Measurements from ENCODE around the gene WNT11.

The WNT11 gene

GRCh38 chr11:76224461-76225121 is 18.3 kb upstream of the WNT11 start:
- no peak for DNase-seq (ENCODE audit: low read depth, low spot score)

DNA sequence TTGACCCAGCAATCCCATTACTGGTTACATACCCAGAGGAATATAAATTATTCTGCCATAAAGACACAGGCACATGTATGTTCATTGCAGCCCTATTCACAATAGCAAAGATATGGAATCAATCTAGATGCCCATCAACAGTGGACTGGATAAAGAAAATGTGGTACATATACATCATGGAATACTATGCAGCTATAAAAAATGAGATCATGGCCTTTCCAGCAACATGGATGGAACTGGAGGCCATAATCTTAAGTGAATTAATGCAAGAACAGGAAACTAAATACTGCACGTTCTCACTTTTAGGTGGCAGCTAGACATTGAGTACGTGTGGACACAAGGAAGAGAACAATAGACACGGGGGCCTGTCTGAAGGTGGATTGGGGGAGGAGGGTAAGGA is 15.1 kb upstream of the WNT11 start:
- H3K27ac ChIP-seq: no peak overlapping the region
- DNase-seq (ENCODE audit: low read depth, low spot score): no peak

More at GRCh38 chr11:76224461-76225121, 18.3 kb upstream of the WNT11 start:
- no peak overlapping the region for H3K27ac ChIP-seq

GRCh38 chr11:76219243-76219642 is 12.9 kb upstream of the WNT11 start:
- no peak overlapping the region for H3K27ac ChIP-seq
- DNase-seq (ENCODE audit: low read depth, low spot score): no peak

DNA sequence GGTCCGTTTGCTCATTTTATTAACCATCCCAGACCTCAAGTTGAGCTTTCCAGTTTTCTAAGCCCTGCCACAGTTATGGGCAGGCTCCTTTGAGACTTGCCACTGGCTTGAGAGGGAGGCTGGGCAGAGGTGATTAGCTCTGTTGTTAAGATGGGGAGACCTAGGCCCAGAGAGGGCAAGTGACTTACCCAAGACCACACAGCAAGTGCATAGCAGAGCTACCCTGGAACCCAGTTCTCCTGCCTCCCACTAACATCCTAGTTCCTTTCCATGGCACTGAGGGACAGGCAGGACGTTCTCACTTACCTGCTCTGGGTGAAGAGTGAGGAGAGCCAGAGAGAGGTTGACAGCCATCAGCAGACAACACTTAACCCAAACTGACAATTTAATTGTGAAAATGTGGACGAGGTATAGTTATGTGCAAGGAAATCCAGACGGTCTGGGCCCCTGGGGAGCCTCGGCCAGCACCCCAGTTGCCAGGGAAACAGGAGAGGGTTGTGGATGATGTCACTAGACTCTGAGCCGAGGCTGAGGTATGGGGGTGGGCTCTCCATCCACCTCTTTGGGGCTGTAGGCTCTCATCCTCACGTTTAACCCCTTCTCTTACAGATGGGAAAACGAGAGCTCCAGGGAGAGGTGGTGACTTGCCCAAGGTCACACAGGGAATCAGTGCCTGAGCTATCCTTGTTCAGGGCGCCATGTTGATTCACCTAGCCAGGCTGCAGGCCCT is 12.3 kb upstream of the WNT11 start:
- no peak for DNase-seq (ENCODE audit: low read depth, low spot score)

GRCh38 chr11:76217653-76218160 is 11.4 kb upstream of the WNT11 start:
- H3K27ac ChIP-seq: no peak overlapping the region
- no peak for DNase-seq (ENCODE audit: low read depth, low spot score)

More for the DNA sequence above, 12.3 kb upstream of the WNT11 start:
- no peak overlapping the region for H3K27ac ChIP-seq

DNA sequence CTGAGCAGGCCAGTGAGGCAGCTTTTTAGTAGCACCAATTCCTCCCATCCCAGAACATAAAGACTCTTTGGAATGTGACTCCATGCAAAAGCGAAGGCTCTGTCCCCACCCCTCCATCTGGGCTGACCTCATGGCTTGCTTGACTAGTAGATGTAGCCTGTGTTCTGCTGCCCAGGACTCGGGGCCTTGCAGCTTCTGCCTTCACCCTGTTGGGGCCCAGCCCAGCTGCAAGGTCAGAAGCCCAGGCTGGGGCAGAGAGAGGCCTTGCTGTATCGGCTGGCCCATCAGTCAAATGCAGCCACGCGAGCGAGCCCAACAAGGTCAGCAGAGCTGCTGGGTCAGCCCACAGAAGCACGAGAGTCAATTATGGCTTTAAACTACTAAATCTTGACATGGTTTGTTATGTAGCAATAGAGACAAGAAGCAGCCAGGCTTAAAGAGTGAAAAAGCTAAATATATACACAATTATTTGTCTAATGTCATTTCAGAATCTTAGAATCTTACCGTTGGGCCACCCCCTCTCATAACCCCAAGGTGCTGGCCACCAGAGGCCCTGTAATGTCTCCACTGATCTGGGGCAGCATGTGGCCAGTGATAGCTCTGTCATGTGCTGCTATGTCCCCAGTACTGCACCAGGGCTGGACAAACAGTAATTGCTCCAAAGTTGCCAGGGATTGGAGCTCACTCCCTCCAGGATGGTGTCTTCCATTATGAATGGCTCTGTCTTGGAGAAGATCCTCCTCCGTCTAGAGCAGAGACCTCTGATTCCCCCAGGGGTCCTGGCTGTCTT is 10.4 kb upstream of the WNT11 start:
- no peak overlapping the region for H3K27ac ChIP-seq
- no peak for DNase-seq (ENCODE audit: low read depth, low spot score)

GRCh38 chr11:76215941-76216340 is 9.6 kb upstream of the WNT11 start:
- no peak overlapping the region for H3K27ac ChIP-seq

DNA sequence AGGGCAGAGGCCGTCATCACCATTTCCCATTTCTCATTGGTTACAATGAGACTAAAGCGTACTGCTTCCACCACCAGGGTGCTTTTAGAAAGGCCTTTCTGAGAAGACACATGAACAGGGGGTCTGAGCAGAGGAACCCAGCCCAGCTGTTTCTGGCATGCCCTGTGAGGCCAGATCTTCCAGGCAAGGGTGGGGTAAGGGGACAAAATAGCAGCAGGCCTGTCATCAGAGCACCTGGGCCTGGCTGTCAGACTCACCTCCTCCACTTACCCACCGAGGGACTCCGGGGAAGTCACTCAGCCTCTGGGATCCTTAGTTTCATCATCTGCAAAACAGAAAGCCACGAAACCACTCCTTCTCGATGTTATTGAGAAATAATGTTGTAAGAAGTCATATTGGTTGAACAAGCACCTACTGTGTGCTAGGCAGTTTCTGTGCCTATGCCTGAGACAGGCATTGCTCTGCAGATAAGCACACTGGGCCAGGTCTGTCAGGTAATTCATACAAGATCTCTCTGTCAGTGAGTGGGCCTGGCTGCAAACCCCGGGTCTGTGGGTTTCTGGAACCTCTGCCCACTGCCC is 8.8 kb upstream of the WNT11 start:
- H3K27ac ChIP-seq: no peak overlapping the region
- no peak for DNase-seq (ENCODE audit: low read depth, low spot score)

More at GRCh38 chr11:76215941-76216340, 9.6 kb upstream of the WNT11 start:
- no peak for DNase-seq (ENCODE audit: low read depth, low spot score)

DNA sequence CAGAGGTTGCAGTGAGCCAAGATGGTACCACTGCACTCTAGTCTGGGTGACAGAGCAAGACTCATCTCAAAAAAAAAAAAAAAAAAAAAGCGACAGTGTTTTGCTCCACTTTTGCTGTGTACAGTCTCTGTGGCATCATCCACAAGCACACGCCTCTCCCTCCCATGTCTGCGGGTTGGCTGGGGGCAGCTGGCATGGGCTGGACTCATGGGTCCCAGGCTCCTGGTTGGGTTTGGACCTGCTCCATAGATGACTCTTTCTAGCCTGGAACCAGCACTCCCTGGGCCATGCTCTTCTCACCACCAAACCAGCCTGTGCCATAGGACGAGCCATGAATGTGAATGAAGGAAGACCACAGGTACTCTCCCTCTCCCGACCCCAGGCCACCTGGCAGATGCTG is 7.9 kb upstream of the WNT11 start:
- DNase-seq (ENCODE audit: low read depth, low spot score): no peak
- no peak overlapping the region for H3K27ac ChIP-seq

DNA sequence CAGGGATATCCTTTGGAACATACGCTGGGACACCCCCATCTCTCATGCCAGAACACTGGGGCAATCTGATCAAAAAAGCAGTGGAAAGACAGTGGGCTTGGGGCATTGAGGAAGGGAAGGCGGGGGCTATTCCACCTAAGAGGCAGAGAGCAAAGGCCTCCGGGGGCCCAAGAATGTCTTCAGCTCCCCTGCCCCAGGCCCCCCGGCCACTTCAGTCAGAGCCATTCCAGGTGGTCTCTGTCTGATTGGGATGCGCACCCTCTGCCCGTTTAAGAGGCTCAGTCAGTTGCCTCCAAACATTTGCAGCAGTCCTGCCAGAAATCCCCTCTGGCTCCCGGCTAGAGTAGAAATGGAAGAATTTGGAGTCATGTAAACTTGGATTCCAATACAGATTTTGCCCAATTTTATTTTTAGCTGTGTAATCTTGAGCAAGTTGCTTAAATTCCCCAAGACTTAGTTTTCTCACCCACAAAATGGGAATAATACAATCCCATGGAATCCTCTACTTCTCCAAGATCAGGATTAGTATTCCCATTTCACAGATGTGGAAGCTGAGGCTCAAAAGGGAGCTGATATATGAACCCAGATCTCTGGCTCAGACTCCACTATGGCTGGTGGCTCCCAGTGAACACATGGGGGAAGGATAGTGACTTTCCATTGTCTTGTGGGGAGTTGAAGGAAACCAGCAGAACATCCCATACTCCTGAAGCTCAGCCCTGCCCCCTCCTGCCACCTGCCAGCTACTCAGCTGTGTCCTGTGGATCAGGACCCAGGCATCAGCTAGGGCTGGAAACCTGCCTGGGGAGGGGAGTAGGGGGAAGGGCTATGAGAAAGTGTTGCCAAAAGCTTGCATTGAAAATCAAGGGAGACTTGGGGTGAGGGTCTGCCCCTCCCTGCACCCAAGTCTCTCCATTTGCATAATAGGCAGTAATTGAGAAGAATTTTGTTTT is 6.1 kb upstream of the WNT11 start:
- DNase-seq (ENCODE audit: low read depth, low spot score): no peak
- no peak overlapping the region for H3K27ac ChIP-seq

GRCh38 chr11:76210931-76211851 is 4.9 kb upstream of the WNT11 start:
- DNase-seq (ENCODE audit: low read depth, low spot score): no peak

DNA sequence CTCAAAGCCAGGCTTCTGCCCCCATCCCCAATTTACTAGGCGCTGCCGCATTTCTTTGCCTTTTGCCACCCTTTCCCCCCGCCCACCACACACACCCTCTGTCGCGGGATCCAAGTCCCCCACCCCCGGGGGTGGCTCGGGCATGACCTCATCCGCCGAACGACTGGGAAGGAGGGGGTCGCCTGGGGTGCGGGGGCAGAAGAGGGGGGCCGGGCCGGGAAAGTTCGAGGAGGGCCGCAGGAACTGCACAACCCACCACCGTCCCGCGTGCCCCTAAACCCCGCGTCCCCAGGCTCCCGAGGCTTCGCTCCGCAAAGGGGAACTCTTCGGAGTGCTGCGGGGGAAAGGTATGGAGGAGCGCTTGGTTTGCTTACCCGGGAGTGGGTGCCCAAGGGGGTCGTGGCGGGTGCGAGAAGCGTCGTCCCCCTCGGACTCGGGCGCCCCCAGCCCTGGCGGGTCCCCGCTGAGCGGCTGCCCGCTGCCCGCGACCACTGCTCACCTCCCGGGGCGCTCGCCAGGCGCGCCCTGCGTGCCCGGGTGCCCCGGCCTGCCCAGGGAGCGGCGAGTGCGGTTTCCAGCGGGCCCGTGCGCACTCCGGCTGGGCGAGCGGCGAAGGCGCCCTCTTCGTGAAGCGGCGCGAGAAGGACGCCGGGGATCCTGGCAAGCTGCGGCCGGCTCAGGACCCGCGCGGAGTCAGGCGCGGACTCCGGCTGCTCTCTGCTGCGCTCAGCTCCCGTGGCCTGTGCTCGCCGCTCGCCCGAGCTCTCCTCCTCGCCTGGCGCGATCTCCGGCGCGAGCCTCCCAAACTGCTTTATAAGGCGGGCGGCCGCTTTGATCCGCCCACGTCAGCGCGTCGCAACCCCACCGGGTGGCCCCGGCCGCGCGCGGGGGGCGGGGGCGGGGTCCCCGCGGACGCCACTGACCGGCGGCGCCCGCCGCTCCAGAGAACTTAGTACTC is 4.0 kb upstream of the WNT11 start:
- H3K27ac ChIP-seq: no peak overlapping the region
- DNase-seq (ENCODE audit: low read depth, low spot score): no peak

More at GRCh38 chr11:76210931-76211851, 4.9 kb upstream of the WNT11 start:
- H3K27ac ChIP-seq: no peak overlapping the region

GRCh38 chr11:76209375-76209972 is 3.2 kb upstream of the WNT11 start:
- no peak for DNase-seq (ENCODE audit: low read depth, low spot score)
- H3K27ac ChIP-seq: no peak overlapping the region

DNA sequence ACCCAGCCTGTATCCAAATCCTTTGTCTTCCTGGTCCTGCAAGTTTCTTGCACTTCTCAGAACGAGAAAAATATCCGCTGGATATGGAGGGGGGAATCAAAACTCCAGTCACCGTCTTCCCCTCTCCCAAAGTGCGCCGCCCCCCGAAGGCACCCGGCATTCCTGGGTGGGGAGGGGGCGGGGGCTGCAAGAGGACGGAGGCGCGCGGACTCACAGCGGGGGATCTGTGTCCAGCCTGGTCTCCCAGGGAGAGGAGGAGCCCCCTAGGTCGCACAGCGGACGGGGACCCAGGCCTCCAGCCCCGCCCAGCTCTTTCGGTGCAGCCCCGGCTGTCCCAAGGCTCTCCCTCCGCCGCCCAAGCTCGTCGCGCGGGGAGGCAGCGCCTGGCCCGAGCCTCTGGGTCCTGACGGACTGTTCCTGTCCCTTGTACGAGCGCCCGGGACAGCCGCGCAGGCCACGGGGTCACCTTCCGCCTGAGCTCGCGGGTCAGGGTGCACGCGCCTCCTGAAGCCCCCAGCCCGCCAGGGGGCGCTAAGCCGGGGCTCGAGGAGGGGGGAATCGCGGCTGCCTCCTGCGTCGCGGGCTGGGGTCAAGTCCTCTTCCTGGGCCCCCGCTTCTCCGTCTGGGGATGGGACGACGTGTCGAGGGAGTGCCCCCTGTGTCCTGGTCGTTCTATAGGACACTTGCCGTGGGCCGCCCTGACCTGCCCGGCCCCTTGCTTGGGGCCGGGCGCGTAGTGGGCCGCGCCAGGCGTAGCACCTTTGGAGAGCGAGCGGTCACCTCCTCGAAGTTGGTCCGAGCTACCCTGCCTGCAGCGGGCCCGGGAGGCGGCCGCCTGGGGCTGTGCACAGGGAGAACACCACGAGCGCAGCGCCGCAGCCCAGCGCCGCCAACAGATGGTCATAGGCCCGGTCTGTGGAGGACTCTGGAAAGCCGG is 2.4 kb upstream of the WNT11 start:
- no peak for DNase-seq (ENCODE audit: low read depth, low spot score)
- H3K27ac ChIP-seq: no peak overlapping the region

DNA sequence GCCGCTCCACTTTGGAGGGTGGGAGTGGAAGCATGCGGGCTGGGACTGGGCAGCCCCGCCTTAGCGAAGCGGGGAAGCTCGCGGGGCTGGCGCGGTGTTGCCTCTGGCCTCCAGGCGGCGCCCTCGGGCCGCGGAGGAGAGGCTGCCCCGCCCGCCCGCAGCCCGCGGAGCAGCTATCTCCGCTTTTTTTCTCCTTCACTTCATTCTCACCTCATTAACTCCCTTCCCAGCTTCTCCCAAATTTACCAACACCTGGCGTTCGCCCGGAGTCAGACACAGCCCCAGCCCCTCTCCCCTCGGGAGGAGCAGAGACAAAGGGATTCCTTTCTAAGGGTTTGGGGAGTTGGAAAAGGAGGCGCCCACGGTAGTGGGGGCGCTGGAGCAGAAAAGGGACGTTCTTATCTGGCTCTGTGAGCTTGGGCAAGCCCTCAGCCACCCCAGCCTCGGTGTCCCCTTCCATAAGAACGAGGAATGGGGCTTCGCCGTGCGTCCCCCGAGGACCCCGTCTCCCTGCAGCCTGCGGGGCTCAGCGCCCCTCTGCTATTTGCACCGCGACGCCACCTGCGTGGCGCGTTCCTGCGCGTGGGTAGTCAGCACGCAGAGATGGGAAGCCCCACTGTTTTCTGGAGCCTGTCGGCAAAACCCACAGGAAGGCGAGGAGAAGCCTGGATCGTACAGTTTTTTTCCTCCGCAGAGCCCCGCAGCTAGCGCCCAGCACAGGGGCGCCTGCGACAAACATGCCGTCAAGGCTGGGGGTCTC is 1.5 kb upstream of the WNT11 start:
- no peak for DNase-seq (ENCODE audit: low read depth, low spot score)
- no peak overlapping the region for H3K27ac ChIP-seq
